ENCODE measurements around the gene LRRK1.

- no peak for TF ChIP-seq CTCF (conservative IDR thresholded peaks at IDR 0.05; ENCODE audit: low read depth, low read length)
- TF ChIP-seq EZH2 (IDR thresholded peaks at IDR 0.05; ENCODE audit: low read length, unreplicated experiment): no peak
These were observed 178.0 kb downstream of the LRRK1 start for GRCh38 chr15:101097111-101097510.
